Caki2 (cell line): ENCODE results near the gene WNT1. TPM values are rescaled to one million over a fixed set of nuclear protein-coding genes. Genes with fewer than 3 reads are reported as not detected.

Experiments used
- total RNA-seq: library from RNA; depleted of rRNA; stranded (reverse); fragments of >200 nt; shearing (Covaris generic); gene quantifications from 2 replicates; pipeline ENCODE4 v1.2.3, GENCODE V29; 2014; ENCODE audit warnings: low replicate concordance; rRNA removed

The WNT1 gene
- total RNA-seq, 1 experiment from 2014 or later = not detected

Other genes starting within 250 kb of the WNT1 start
- 65.4 and 76.6 TPM in 2 replicates for gene ADCY6, start 189.2 kb upstream of the WNT1 start, total RNA-seq
- gene CACNB3, start 159.8 kb upstream of the WNT1 start, total RNA-seq = 27.9 and 32.8 TPM in 2 replicates
- gene DDX23, start 126.2 kb upstream of the WNT1 start, total RNA-seq = 89.5 and 94.4 TPM in 2 replicates
- 0.57 and 0.96 TPM in 2 replicates for gene RND1, start 112.5 kb upstream of the WNT1 start, total RNA-seq
- gene FKBP11, start 52.8 kb upstream of the WNT1 start, total RNA-seq = 20.0 and 31.6 TPM in 2 replicates
- 174 and 178 TPM in 2 replicates for gene ARF3, start 20.8 kb upstream of the WNT1 start, total RNA-seq
- gene WNT10B, start 6.6 kb upstream of the WNT1 start, total RNA-seq = 1.1 TPM in 1 of 2 replicates, not detected in the other
- gene DDN, start 21.1 kb downstream of the WNT1 start, total RNA-seq = not detected in 2 replicates
- gene PRKAG1, start 40.5 kb downstream of the WNT1 start, total RNA-seq = 107 and 124 TPM in 2 replicates
- gene KMT2D, start 82.5 kb downstream of the WNT1 start, total RNA-seq = 10.7 and 15.2 TPM in 2 replicates
- gene RHEBL1, start 91.7 kb downstream of the WNT1 start, total RNA-seq = 0.81 and 4.3 TPM in 2 replicates
- not detected in 2 replicates for gene DHH, start 116.5 kb downstream of the WNT1 start, total RNA-seq
- 9.3 and 66.5 TPM in 2 replicates for gene LMBR1L, start 132.5 kb downstream of the WNT1 start, total RNA-seq
- 3,617 and 4,414 TPM in 2 replicates for gene TUBA1B, start 153.1 kb downstream of the WNT1 start, total RNA-seq
- 595 and 654 TPM in 2 replicates for gene TUBA1A, start 210.8 kb downstream of the WNT1 start, total RNA-seq